Trophoblast cell (in vitro differentiated cells and primary cell): ENCODE data around the gene TNFAIP1.

Source experiments
- DNase-seq, 2 donors: peaks; one replicate each; pipeline ENCODE4 v3.0.0-alpha.2; 2016
- H2AFZ ChIP-seq: 2 replicates; pipeline ENCODE4 v1.6.1; 2013; ENCODE audit warnings: low read length, moderate library complexity, mild to moderate bottlenecking; ENCODE audit not compliant: insufficient read depth, poor library complexity
- H2AK5ac ChIP-seq: 2 replicates; pipeline ENCODE4 v1.6.1; 2013; ENCODE audit warnings: mild to moderate bottlenecking, low read length
- H2BK120ac ChIP-seq: 2 replicates; pipeline ENCODE4 v1.6.1; 2013; ENCODE audit warnings: low read length, mild to moderate bottlenecking, moderate library complexity; ENCODE audit not compliant: insufficient read depth, poor library complexity
- H2BK12ac ChIP-seq: 2 replicates; pipeline ENCODE4 v1.6.1; 2013; ENCODE audit warnings: mild to moderate bottlenecking, low read length, moderate library complexity
- H2BK5ac ChIP-seq: 2 replicates; pipeline ENCODE4 v1.6.1; 2013; ENCODE audit warnings: low read length, low read depth, moderate library complexity, mild to moderate bottlenecking; ENCODE audit not compliant: poor library complexity
- H3K14ac ChIP-seq: 2 replicates; pipeline ENCODE4 v1.6.1; 2013; ENCODE audit warnings: mild to moderate bottlenecking, low read length
- H3K18ac ChIP-seq: 2 replicates; pipeline ENCODE4 v1.6.1; 2013; ENCODE audit warnings: mild to moderate bottlenecking, low read length
- H3K23ac ChIP-seq: 2 replicates; pipeline ENCODE4 v1.6.1; 2013; ENCODE audit warnings: low read length
- H3K27ac ChIP-seq: 2 replicates; pipeline ENCODE4 v1.5.1; 2013; ENCODE audit warnings: low read depth, mild to moderate bottlenecking, inconsistent platforms, low read length, moderate library complexity
- H3K27me3 ChIP-seq: 2 replicates; pipeline ENCODE4 v1.6.1; 2013; ENCODE audit warnings: inconsistent platforms, mild to moderate bottlenecking, low read length, moderate library complexity; ENCODE audit not compliant: insufficient read depth
- H3K36me3 ChIP-seq, 2 experiments: 1 replicate in 1 of 2; 2 replicates in 1 of 2; pipeline ENCODE4 v1.6.1; 2013; ENCODE audit warnings: low read length in 2 of 2, mild to moderate bottlenecking in 2 of 2, moderate library complexity in 1 of 2; ENCODE audit not compliant: insufficient read depth in 2 of 2, control insufficient read depth in 1 of 2
- H3K4ac ChIP-seq: 2 replicates; pipeline ENCODE4 v1.6.1; 2013; ENCODE audit warnings: low read depth, mild to moderate bottlenecking, low read length, moderate library complexity
- H3K4me1 ChIP-seq, 2 experiments: 1 replicate in 1 of 2; 2 replicates in 1 of 2; pipeline ENCODE4 v1.6.1; 2013; ENCODE audit warnings: low read length in 2 of 2, mild to moderate bottlenecking in 2 of 2, moderate library complexity in 1 of 2; ENCODE audit not compliant: insufficient read depth in 2 of 2, control insufficient read depth in 1 of 2
- H3K4me2 ChIP-seq: 2 replicates; pipeline ENCODE4 v1.6.1; 2013; ENCODE audit warnings: inconsistent platforms, mild to moderate bottlenecking, low read length, moderate library complexity
- H3K4me3 ChIP-seq: 2 replicates; pipeline ENCODE4 v1.5.1; 2013; ENCODE audit warnings: mild to moderate bottlenecking, low read depth, low read length, inconsistent platforms
- H3K79me1 ChIP-seq: one replicate; pipeline ENCODE4 v1.6.1; 2013; ENCODE audit warnings: low read length
- H3K79me2 ChIP-seq: 2 replicates; pipeline ENCODE4 v1.6.1; 2013; ENCODE audit warnings: low read length, mild to moderate bottlenecking; ENCODE audit not compliant: control insufficient read depth, insufficient read depth, poor library complexity
- H3K9ac ChIP-seq: 2 replicates; pipeline ENCODE4 v1.6.1; 2013; ENCODE audit warnings: mild to moderate bottlenecking, low read length
- H3K9me3 ChIP-seq: 2 replicates; pipeline ENCODE4 v1.6.1; 2013; ENCODE audit warnings: low read depth, mild to moderate bottlenecking, control low read depth, inconsistent platforms, low read length; ENCODE audit not compliant: insufficient read depth
- H4K12ac ChIP-seq: 2 replicates; pipeline ENCODE4 v1.6.1; 2013; ENCODE audit warnings: low read depth, mild to moderate bottlenecking, low read length, moderate library complexity
- H4K8ac ChIP-seq: 2 replicates; pipeline ENCODE4 v1.6.1; 2013; ENCODE audit warnings: low read depth, mild to moderate bottlenecking, low read length, moderate library complexity
- H4K91ac ChIP-seq: one replicate; pipeline ENCODE4 v1.6.1; 2013; ENCODE audit warnings: low read depth, mild to moderate bottlenecking, low read length, moderate library complexity
- whole genome bisulfite sequencing: extraction: QIAGEN DNeasy Blood & Tissue Kit; methylation state at CpG from one replicate; pipeline ENCODE4 v1.1.7; 2013; ENCODE audit warnings: missing lambda C conversion rate; ENCODE audit not compliant: insufficient read length, insufficient coverage; ENCODE audit errors: extremely low coverage; 5-methylcytosine and 5-hydroxymethylcytosine counted together

TNFAIP1 gene

GRCh38 chr17:28367641-28368305 lies 32.2 kb downstream of the TNFAIP1 start:
- WGBS: no CpG with 5 or more reads among the region's 21 CpGs
- no peak overlapping the region for H4K8ac ChIP-seq
- H3K4ac ChIP-seq: no peak overlapping the region
- H3K36me3 ChIP-seq: peaks cover 6 to 20% of the 10 kb centered on the region in 2 experiments
- no peak overlapping the region for H3K4me3 ChIP-seq
- H4K12ac ChIP-seq: no peak overlapping the region
- no peak overlapping the region for H3K14ac ChIP-seq
- H3K79me2 ChIP-seq: no peaks in the 10 kb centered on the region
- peaks cover 13% of the 10 kb centered on the region for H3K27me3 ChIP-seq
- H3K23ac ChIP-seq: no peak overlapping the region
- no peak overlapping the region for H2AFZ ChIP-seq
- no peaks in the 10 kb centered on the region for H3K79me1 ChIP-seq
- no peak for DNase-seq
- H3K4me2 ChIP-seq: no peak overlapping the region
- no peak overlapping the region for H2AK5ac ChIP-seq
- no peak overlapping the region for H3K9ac ChIP-seq
- no peak overlapping the region for H3K18ac ChIP-seq
- no peak overlapping the region for H4K91ac ChIP-seq
- no peak overlapping the region for H2BK12ac ChIP-seq
- H3K4me1 ChIP-seq: peaks cover 16 to 22% of the 10 kb centered on the region in 2 experiments
- H2BK120ac ChIP-seq: no peak overlapping the region
- no peaks in the 10 kb centered on the region for H3K9me3 ChIP-seq
- H3K27ac ChIP-seq: no peak overlapping the region
- H2BK5ac ChIP-seq: no peak overlapping the region

- Histone ChIP-seq H3K36me3 (peaks cover 6 to 16% of the 10 kb centered on the region in 2 experiments), H3K79me2 (no peaks in the 10 kb centered on the region), H2BK120ac (no peak overlapping the region), H2BK12ac (no peak overlapping the region), H4K8ac (no peak overlapping the region), H4K12ac (no peak overlapping the region), H3K4me2 (no peak overlapping the region), H3K9ac (no peak overlapping the region), H3K18ac (no peak overlapping the region), H2AFZ (no peak overlapping the region), H3K4me1 (peaks cover 16 to 22% of the 10 kb centered on the region in 2 experiments), H4K91ac (no peak overlapping the region), H3K9me3 (no peaks in the 10 kb centered on the region), H3K4me3 (no peak overlapping the region), H3K27me3 (peaks cover 19% of the 10 kb centered on the region), H2AK5ac (no peak overlapping the region), H3K14ac (no peak overlapping the region), H2BK5ac (no peak overlapping the region), H3K79me1 (no peaks in the 10 kb centered on the region), H3K4ac (no peak overlapping the region), H3K23ac (no peak overlapping the region), H3K27ac (no peak overlapping the region)
- no CpG with 5 or more reads among the region's 5 CpGs for WGBS
- DNase-seq: no peak
These were observed 32.8 kb downstream of the TNFAIP1 start for GRCh38 chr17:28368306-28368831.

GRCh38 chr17:28368915-28369683 lies 33.5 kb downstream of the TNFAIP1 start:
- WGBS: no CpG with 5 or more reads among the region's 23 CpGs
- no peak overlapping the region for H3K23ac ChIP-seq

GRCh38 chr17:28369684-28370034 lies 34.1 kb downstream of the TNFAIP1 start:
- Histone ChIP-seq H4K91ac (peak overlapping the region; percentile 54), H3K79me2 (no peaks in the 10 kb centered on the region), H3K14ac (no peak overlapping the region), H3K4me1 (peaks cover 16 to 22% of the 10 kb centered on the region in 2 experiments), H2BK120ac (no peak overlapping the region), H3K23ac (no peak overlapping the region), H3K4me2 (no peak overlapping the region), H2AK5ac (no peak overlapping the region), H3K36me3 (peaks cover 0 to 5% of the 10 kb centered on the region in 2 experiments), H2BK5ac (no peak overlapping the region), H2AFZ (no peak overlapping the region), H4K12ac (no peak overlapping the region), H3K9ac (no peak overlapping the region), H3K27ac (no peak overlapping the region), H2BK12ac (no peak overlapping the region), H3K18ac (no peak overlapping the region), H3K9me3 (no peaks in the 10 kb centered on the region), H3K4me3 (no peak overlapping the region), H4K8ac (no peak overlapping the region), H3K4ac (no peak overlapping the region), H3K79me1 (no peaks in the 10 kb centered on the region), H3K27me3 (peaks cover 21% of the 10 kb centered on the region)
- no peak for DNase-seq
- WGBS: no CpG with 5 or more reads among the region's 10 CpGs

More at GRCh38 chr17:28368915-28369683, 33.5 kb downstream of the TNFAIP1 start:
- Histone ChIP-seq H3K79me1 (no peaks in the 10 kb centered on the region), H2BK12ac (no peak overlapping the region), H3K79me2 (no peaks in the 10 kb centered on the region), H3K9me3 (no peaks in the 10 kb centered on the region), H2AK5ac (no peak overlapping the region), H4K12ac (no peak overlapping the region), H3K4ac (no peak overlapping the region), H3K36me3 (peaks cover 2 to 10% of the 10 kb centered on the region in 2 experiments), H3K4me3 (no peak overlapping the region), H3K27me3 (peaks cover 21% of the 10 kb centered on the region), H2BK120ac (no peak overlapping the region), H3K14ac (no peak overlapping the region), H4K91ac (no peak overlapping the region), H3K4me2 (no peak overlapping the region), H2AFZ (no peak overlapping the region), H3K9ac (no peak overlapping the region), H3K4me1 (peaks cover 16 to 22% of the 10 kb centered on the region in 2 experiments), H4K8ac (no peak overlapping the region), H3K27ac (no peak overlapping the region), H2BK5ac (no peak overlapping the region), H3K18ac (no peak overlapping the region)
- DNase-seq: no peak
